GM06990 (cell line): ENCODE measurements around the gene WWC2.

ENCODE experiments used
- DNase-seq: peaks from one replicate; pipeline ENCODE4 v3.0.0-alpha.2; 2011; ENCODE audit not compliant: insufficient read length; ENCODE audit errors: extremely low read depth
- H3K27me3 ChIP-seq: replicated peaks from 2 replicates; pipeline ENCODE4 v1.6.0; 2011; ENCODE audit warnings: low read length; ENCODE audit not compliant: control insufficient read depth, insufficient read depth
- H3K36me3 ChIP-seq: 2 replicates; pipeline ENCODE4 v1.5.1; 2011; ENCODE audit warnings: low read length; ENCODE audit not compliant: control insufficient read depth, insufficient read depth
- H3K4me3 ChIP-seq: replicated peaks from 2 replicates; pipeline ENCODE4 v1.5.1; 2011; ENCODE audit warnings: low read depth, mild to moderate bottlenecking, control low read depth, low read length
- CTCF ChIP-seq: IDR thresholded peaks from 2 replicates; pipeline ENCODE4 v1.5.1; 2011; ENCODE audit warnings: low read length, control low read depth, mild to moderate bottlenecking, inconsistent platforms; ENCODE audit not compliant: insufficient read depth, poor library complexity, severe bottlenecking

Gene WWC2

GRCh38 chr4:183197140-183197539 is 98.1 kb downstream of the WWC2 start:
- TF ChIP-seq CTCF = no peak
- Histone ChIP-seq H3K36me3 (no peaks in the 10 kb centered on the region), H3K4me3 (no peak overlapping the region), H3K27me3 (no peaks in the 10 kb centered on the region)
- no peak for DNase-seq

GRCh38 chr4:183200453-183200852 is 101.4 kb downstream of the WWC2 start:
- TF ChIP-seq CTCF = no peak
- H3K36me3 ChIP-seq = no peaks in the 10 kb centered on the region
- H3K4me3 ChIP-seq = no peak overlapping the region
- no peaks in the 10 kb centered on the region for H3K27me3 ChIP-seq
- no peak for DNase-seq

GRCh38 chr4:183201331-183201730 is 102.3 kb downstream of the WWC2 start:
- H3K36me3 ChIP-seq = no peaks in the 10 kb centered on the region
- DNase-seq = no peak
- no peak overlapping the region for H3K4me3 ChIP-seq
- TF ChIP-seq CTCF = no peak
- no peaks in the 10 kb centered on the region for H3K27me3 ChIP-seq

GRCh38 chr4:183202523-183202922 is 103.5 kb downstream of the WWC2 start:
- no peak for DNase-seq
- Histone ChIP-seq H3K27me3 (no peaks in the 10 kb centered on the region), H3K36me3 (no peaks in the 10 kb centered on the region), H3K4me3 (no peak overlapping the region)
- no peak for TF ChIP-seq CTCF

GRCh38 chr4:183204793-183205192 is 105.7 kb downstream of the WWC2 start:
- DNase-seq = no peak
- no peaks in the 10 kb centered on the region; the same call in 1 of the 2 replicates for H3K27me3 ChIP-seq
- no peak for TF ChIP-seq CTCF
- no peak overlapping the region for H3K4me3 ChIP-seq
- no peaks in the 10 kb centered on the region for H3K36me3 ChIP-seq

- Histone ChIP-seq H3K36me3 (no peaks in the 10 kb centered on the region), H3K4me3 (no peak overlapping the region), H3K27me3 (no peaks in the 10 kb centered on the region; the same call in 1 of the 2 replicates)
- DNase-seq = no peak
- no peak for TF ChIP-seq CTCF
Measured at GRCh38 chr4:183205193-183205592, 106.1 kb downstream of the WWC2 start.
